Mesendoderm (in vitro differentiated cells): ENCODE results near the gene PCDHA1.
"Not testable (repeated sequence)": the region's sequence is repeated elsewhere in the genome, so short reads cannot be mapped to it uniquely, and the experiment has no call there.

ENCODE experiments used
- DNase-seq: peaks from one replicate; pipeline ENCODE4 v3.0.0; 2013
- H2AK5ac ChIP-seq: 2 replicates; pipeline ENCODE4 v1.6.1; 2013; ENCODE audit warnings: low read length, inconsistent platforms
- H2BK120ac ChIP-seq: 2 replicates; pipeline ENCODE4 v1.6.1; 2013; ENCODE audit warnings: low read depth, mild to moderate bottlenecking, low read length, moderate library complexity, mixed read lengths
- H2BK15ac ChIP-seq: replicated peaks from 2 replicates; pipeline ENCODE4 v1.6.1; 2013; ENCODE audit warnings: low read depth, mild to moderate bottlenecking, moderate library complexity
- H2BK5ac ChIP-seq: 2 replicates; pipeline ENCODE4 v1.6.1; 2013; ENCODE audit warnings: low read length, inconsistent platforms
- H3K18ac ChIP-seq: 2 replicates; pipeline ENCODE4 v1.6.1; 2013; ENCODE audit warnings: mild to moderate bottlenecking, low read length, mixed read lengths
- H3K23ac ChIP-seq: one replicate; pipeline ENCODE4 v1.6.1; 2013; ENCODE audit warnings: low read length
- H3K27ac ChIP-seq: 2 replicates; pipeline ENCODE4 v1.5.1; 2013; ENCODE audit warnings: low read depth, mild to moderate bottlenecking, inconsistent platforms, low read length, moderate library complexity
- H3K27me3 ChIP-seq: 2 replicates; pipeline ENCODE4 v1.6.1; 2013; ENCODE audit warnings: low read length, control low read depth, mild to moderate bottlenecking, inconsistent platforms; ENCODE audit not compliant: insufficient read depth, poor library complexity
- H3K36me3 ChIP-seq: 2 replicates; pipeline ENCODE4 v1.6.1; 2013; ENCODE audit warnings: low read length, inconsistent platforms; ENCODE audit not compliant: control insufficient read depth, insufficient read depth
- H3K4ac ChIP-seq: one replicate; pipeline ENCODE4 v1.6.1; 2013; ENCODE audit warnings: low read depth, mild to moderate bottlenecking, low read length, moderate library complexity
- H3K4me1 ChIP-seq: 2 replicates; pipeline ENCODE4 v1.6.1; 2013; ENCODE audit warnings: low read depth, low read length, inconsistent platforms; ENCODE audit not compliant: control insufficient read depth
- H3K4me2 ChIP-seq: 2 replicates; pipeline ENCODE4 v1.6.1; 2013; ENCODE audit warnings: low read length
- H3K4me3 ChIP-seq: 2 replicates; pipeline ENCODE4 v1.5.1; 2013; ENCODE audit warnings: mild to moderate bottlenecking, low read length
- H3K56ac ChIP-seq: one replicate; pipeline ENCODE4 v1.6.1; 2013; ENCODE audit warnings: low read length
- H3K79me1 ChIP-seq: 2 replicates; pipeline ENCODE4 v1.6.1; 2013; ENCODE audit warnings: low read length, inconsistent platforms
- H3K79me2 ChIP-seq: 2 replicates; pipeline ENCODE4 v1.6.1; 2013; ENCODE audit warnings: mild to moderate bottlenecking, low read length; ENCODE audit not compliant: control insufficient read depth, insufficient read depth
- H3K9ac ChIP-seq: 2 replicates; pipeline ENCODE4 v1.6.1; 2013; ENCODE audit warnings: low read length, inconsistent platforms
- H4K5ac ChIP-seq: one replicate; pipeline ENCODE4 v1.6.1; 2013; ENCODE audit warnings: low read length
- H4K8ac ChIP-seq: one replicate; pipeline ENCODE4 v1.6.1; 2013; ENCODE audit warnings: low read depth, mild to moderate bottlenecking, control low read depth, low read length, moderate library complexity
- whole genome bisulfite sequencing: extraction: QIAGEN DNeasy Blood & Tissue Kit; methylation state at CpG from one replicate; pipeline ENCODE4 v1.1.7; 2013; ENCODE audit warnings: low lambda C conversion rate, missing lambda C conversion rate; ENCODE audit not compliant: insufficient coverage; ENCODE audit errors: extremely low coverage; 5-methylcytosine and 5-hydroxymethylcytosine counted together

The PCDHA1 gene

GRCh38 chr5:140802781-140803271, 16.9 kb downstream of the PCDHA1 start:
- no peaks in the 10 kb centered on the region for H3K36me3 ChIP-seq
- no CpG with 5 or more reads among the region's 53 CpGs for WGBS
- no peaks in the 10 kb centered on the region for H3K27me3 ChIP-seq
- H2BK15ac ChIP-seq = no peak overlapping the region
- no peak overlapping the region for H4K8ac ChIP-seq
- DNase-seq = no peak
- no peak overlapping the region for H3K4ac ChIP-seq
- no peaks in the 10 kb centered on the region for H3K79me2 ChIP-seq
- H3K4me3 ChIP-seq = no peak overlapping the region
- H2BK120ac ChIP-seq = no peak overlapping the region
- no peak overlapping the region for H3K4me2 ChIP-seq
- H3K56ac ChIP-seq = no peak overlapping the region
- H3K79me1 ChIP-seq = no peaks in the 10 kb centered on the region
- no peak overlapping the region for H3K27ac ChIP-seq
- no peak overlapping the region for H2BK5ac ChIP-seq
- no peak overlapping the region for H2AK5ac ChIP-seq
- no peak overlapping the region for H3K9ac ChIP-seq
- H3K23ac ChIP-seq = no peak overlapping the region
- H4K5ac ChIP-seq = no peak overlapping the region
- no peaks in the 10 kb centered on the region for H3K4me1 ChIP-seq
- no peak overlapping the region for H3K18ac ChIP-seq

- WGBS = no CpG with 5 or more reads among the region's 47 CpGs
- H3K79me1 ChIP-seq = no peaks in the 10 kb centered on the region
- H3K27me3 ChIP-seq = no peaks in the 10 kb centered on the region
- no peak within 1 kb of the TSS for H4K8ac ChIP-seq
- no peaks in the 10 kb centered on the region for H3K79me2 ChIP-seq
- H2BK5ac ChIP-seq = no peak within 1 kb of the TSS
- H4K5ac ChIP-seq = no peak within 1 kb of the TSS
- no peak within 1 kb of the TSS for H2BK15ac ChIP-seq
- H3K36me3 ChIP-seq = no peaks in the 10 kb centered on the region
- peak within 1 kb of the TSS; percentile 95 for H3K56ac ChIP-seq
- H3K18ac ChIP-seq = no peak within 1 kb of the TSS
- DNase-seq = peak; percentile 78
- H3K27ac ChIP-seq = no peak within 1 kb of the TSS
- no peaks in the 10 kb centered on the region for H3K4me1 ChIP-seq
- H3K23ac ChIP-seq = no peak within 1 kb of the TSS
- H3K9ac ChIP-seq = peak within 1 kb of the TSS; percentile 90
- peak within 1 kb of the TSS; percentile 75 for H3K4me3 ChIP-seq
- H3K4me2 ChIP-seq = peak within 1 kb of the TSS; percentile 71
- no peak within 1 kb of the TSS for H2BK120ac ChIP-seq
- H2AK5ac ChIP-seq = no peak within 1 kb of the TSS
- H3K4ac ChIP-seq = no peak within 1 kb of the TSS
These were observed 21.2 kb downstream of the PCDHA1 start, which contains the start of gene PCDHA4 for GRCh38 chr5:140806834-140807775. PCDHA4 (plus strand) TSS chr5:140807068.

GRCh38 chr5:140808241-140808888, 22.4 kb downstream of the PCDHA1 start:
- not testable (repeated sequence) for H3K4me3 ChIP-seq, H3K27me3 ChIP-seq, H3K27ac ChIP-seq, DNase-seq, H3K79me1 ChIP-seq, H3K4ac ChIP-seq, H3K36me3 ChIP-seq, H2AK5ac ChIP-seq, H2BK120ac ChIP-seq, H3K18ac ChIP-seq, H3K4me1 ChIP-seq, H2BK5ac ChIP-seq, H4K5ac ChIP-seq, H3K9ac ChIP-seq, H3K4me2 ChIP-seq, H2BK15ac ChIP-seq, H3K56ac ChIP-seq, H3K23ac ChIP-seq, H4K8ac ChIP-seq, H3K79me2 ChIP-seq
- WGBS = no CpG with 5 or more reads among the region's 62 CpGs

- Histone ChIP-seq H3K4ac (no peak overlapping the region), H2BK5ac (no peak overlapping the region), H3K56ac (no peak overlapping the region), H3K36me3 (no peaks in the 10 kb centered on the region), H2BK15ac (no peak overlapping the region), H3K27ac (no peak overlapping the region), H3K4me1 (no peaks in the 10 kb centered on the region), H3K4me3 (no peak overlapping the region), H3K27me3 (no peaks in the 10 kb centered on the region), H2BK120ac (no peak overlapping the region), H4K5ac (no peak overlapping the region), H3K79me2 (no peaks in the 10 kb centered on the region), H2AK5ac (no peak overlapping the region), H3K79me1 (no peaks in the 10 kb centered on the region), H3K4me2 (no peak overlapping the region), H4K8ac (no peak overlapping the region), H3K23ac (no peak overlapping the region), H3K18ac (no peak overlapping the region), H3K9ac (no peak overlapping the region)
- no CpG with 5 or more reads among the region's 43 CpGs for WGBS
- DNase-seq = no peak
These were observed 22.9 kb downstream of the PCDHA1 start for GRCh38 chr5:140808889-140809291.

GRCh38 chr5:140821375-140822280, 35.7 kb downstream of the PCDHA1 start, which contains the start of gene PCDHA5:
PCDHA5 (plus strand) TSS chr5:140821613.
- Histone ChIP-seq H3K4me2 (no peak within 1 kb of the TSS), H3K27ac (no peak within 1 kb of the TSS), H2AK5ac (no peak within 1 kb of the TSS), H2BK5ac (no peak within 1 kb of the TSS), H2BK120ac (no peak within 1 kb of the TSS), H3K27me3 (no peaks in the 10 kb centered on the region), H4K8ac (no peak within 1 kb of the TSS), H3K79me1 (no peaks in the 10 kb centered on the region), H3K4ac (no peak within 1 kb of the TSS), H3K4me1 (no peaks in the 10 kb centered on the region), H3K23ac (no peak within 1 kb of the TSS), H3K4me3 (no peak within 1 kb of the TSS), H3K79me2 (no peaks in the 10 kb centered on the region), H2BK15ac (no peak within 1 kb of the TSS), H4K5ac (no peak within 1 kb of the TSS), H3K18ac (no peak within 1 kb of the TSS), H3K36me3 (no peaks in the 10 kb centered on the region), H3K9ac (no peak within 1 kb of the TSS), H3K56ac (no peak within 1 kb of the TSS)
- WGBS = 100% methylated on average over 2 of the region's 39 CpGs
- DNase-seq = no peak
